HL-60 (cell line): ENCODE results near the gene STON2.

ENCODE experiments used
- DNase-seq, 2 experiments: peaks; one replicate each; pipeline ENCODE4 v3.0.0-alpha.2; 2010 to 2020; ENCODE audit warnings: low read depth in 1 of 2, low spot score in 1 of 2
- H3K27ac ChIP-seq: fragments of 250-450 bp; sonication (Bioruptor Pico); replicated peaks from 2 replicates; pipeline ENCODE4 v1.5.1; 2020; ENCODE audit warnings: mild to moderate bottlenecking, moderate library complexity
- H3K27me3 ChIP-seq: fragments of 250-450 bp; sonication (Bioruptor Pico); 2 replicates; pipeline ENCODE4 v1.5.1; 2021; ENCODE audit warnings: mild to moderate bottlenecking, moderate library complexity; ENCODE audit not compliant: insufficient read depth, poor library complexity, severe bottlenecking
- H3K4me3 ChIP-seq: replicated peaks from 2 replicates; pipeline ENCODE4 v1.5.1; 2011; ENCODE audit warnings: mild to moderate bottlenecking, control low read depth, low read length; ENCODE audit not compliant: insufficient read depth
- CTCF ChIP-seq: IDR thresholded peaks from one replicate; pipeline ENCODE4 v1.5.1; 2011; ENCODE audit warnings: low read length, control low read depth, inconsistent platforms; ENCODE audit not compliant: insufficient read depth
- GABPA ChIP-seq: IDR thresholded peaks from 2 replicates; pipeline ENCODE4 v1.6.1; 2012; ENCODE audit warnings: low read depth
- POLR2AphosphoS5 ChIP-seq: IDR thresholded peaks from 2 replicates; pipeline ENCODE4 v1.6.1; 2012; ENCODE audit warnings: low read depth
- SPI1 ChIP-seq: IDR thresholded peaks from 2 replicates; pipeline ENCODE4 v1.6.1; 2012; ENCODE audit warnings: low read depth, mild to moderate bottlenecking, borderline replicate concordance
- TF ChIP-seq, protein P1 (sequence below): IDR thresholded peaks from 2 replicates; pipeline ENCODE4 v1.6.1; 2012; ENCODE audit warnings: low read depth; ENCODE audit not compliant: insufficient replicate concordance

The STON2 gene

GRCh38 chr14:81252278-81252677, 147.8 kb downstream of the STON2 start:
- Histone ChIP-seq H3K27me3 (no peaks in the 10 kb centered on the region), H3K27ac (no peak overlapping the region)

GRCh38 chr14:81247271-81247766, 152.8 kb downstream of the STON2 start:
- Histone ChIP-seq H3K4me3 (no peak overlapping the region), H3K27me3 (no peaks in the 10 kb centered on the region), H3K27ac (no peak overlapping the region)
- no peak for DNase-seq
- TF ChIP-seq, protein P1, sequence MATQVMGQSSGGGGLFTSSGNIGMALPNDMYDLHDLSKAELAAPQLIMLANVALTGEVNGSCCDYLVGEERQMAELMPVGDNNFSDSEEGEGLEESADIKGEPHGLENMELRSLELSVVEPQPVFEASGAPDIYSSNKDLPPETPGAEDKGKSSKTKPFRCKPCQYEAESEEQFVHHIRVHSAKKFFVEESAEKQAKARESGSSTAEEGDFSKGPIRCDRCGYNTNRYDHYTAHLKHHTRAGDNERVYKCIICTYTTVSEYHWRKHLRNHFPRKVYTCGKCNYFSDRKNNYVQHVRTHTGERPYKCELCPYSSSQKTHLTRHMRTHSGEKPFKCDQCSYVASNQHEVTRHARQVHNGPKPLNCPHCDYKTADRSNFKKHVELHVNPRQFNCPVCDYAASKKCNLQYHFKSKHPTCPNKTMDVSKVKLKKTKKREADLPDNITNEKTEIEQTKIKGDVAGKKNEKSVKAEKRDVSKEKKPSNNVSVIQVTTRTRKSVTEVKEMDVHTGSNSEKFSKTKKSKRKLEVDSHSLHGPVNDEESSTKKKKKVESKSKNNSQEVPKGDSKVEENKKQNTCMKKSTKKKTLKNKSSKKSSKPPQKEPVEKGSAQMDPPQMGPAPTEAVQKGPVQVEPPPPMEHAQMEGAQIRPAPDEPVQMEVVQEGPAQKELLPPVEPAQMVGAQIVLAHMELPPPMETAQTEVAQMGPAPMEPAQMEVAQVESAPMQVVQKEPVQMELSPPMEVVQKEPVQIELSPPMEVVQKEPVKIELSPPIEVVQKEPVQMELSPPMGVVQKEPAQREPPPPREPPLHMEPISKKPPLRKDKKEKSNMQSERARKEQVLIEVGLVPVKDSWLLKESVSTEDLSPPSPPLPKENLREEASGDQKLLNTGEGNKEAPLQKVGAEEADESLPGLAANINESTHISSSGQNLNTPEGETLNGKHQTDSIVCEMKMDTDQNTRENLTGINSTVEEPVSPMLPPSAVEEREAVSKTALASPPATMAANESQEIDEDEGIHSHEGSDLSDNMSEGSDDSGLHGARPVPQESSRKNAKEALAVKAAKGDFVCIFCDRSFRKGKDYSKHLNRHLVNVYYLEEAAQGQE: no peak
- TF ChIP-seq CTCF (no peak), POLR2AphosphoS5 (no peak), SPI1 (no peak), GABPA (no peak)

More at GRCh38 chr14:81252278-81252677, 147.8 kb downstream of the STON2 start:
- TF ChIP-seq, protein P1: no peak
- TF ChIP-seq SPI1 (no peak), POLR2AphosphoS5 (no peak), CTCF (no peak), GABPA (no peak)
- H3K4me3 ChIP-seq: no peak overlapping the region
- DNase-seq: no peak

DNA sequence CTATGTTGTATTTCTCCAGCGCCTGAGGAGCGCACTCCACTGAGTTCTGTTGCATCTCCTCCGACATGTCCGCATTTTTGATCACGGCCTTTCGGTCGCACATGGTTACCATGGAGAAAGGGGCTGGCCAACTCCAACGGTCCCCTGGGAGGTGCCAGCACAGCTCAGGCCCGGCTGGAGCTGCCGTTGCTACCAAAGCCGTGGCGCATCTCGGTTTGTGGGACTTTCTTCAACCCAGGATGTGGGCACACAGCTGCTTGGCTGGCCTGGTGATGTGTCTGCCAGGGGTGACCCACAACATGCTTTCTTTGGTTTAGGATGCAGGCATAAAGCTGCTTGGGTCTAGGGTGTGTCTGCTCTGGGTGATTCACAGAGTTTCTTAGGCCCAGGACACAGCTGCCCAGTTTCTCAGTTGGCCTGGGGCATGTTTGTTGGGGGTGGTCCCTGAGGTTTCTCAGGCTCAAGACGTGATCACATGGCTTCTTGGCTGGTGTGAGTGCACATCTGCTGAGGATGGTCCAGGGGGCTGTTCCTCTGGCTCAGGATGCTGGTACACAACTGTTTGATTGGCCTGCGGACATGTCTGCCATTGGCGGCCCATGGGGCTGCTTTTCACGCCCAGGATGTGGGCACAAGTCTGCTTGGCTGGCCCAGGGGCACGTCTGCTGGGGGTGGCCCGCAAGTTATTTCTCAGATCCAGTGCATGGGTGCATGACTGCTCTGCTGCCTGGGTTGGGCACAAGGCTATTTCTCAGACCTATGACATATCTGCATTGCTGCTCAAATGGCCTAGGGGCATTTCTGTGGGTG, 153.5 kb downstream of the STON2 start:
- Histone ChIP-seq H3K27ac (no peak overlapping the region), H3K27me3 (no peaks in the 10 kb centered on the region), H3K4me3 (no peak overlapping the region)
- TF ChIP-seq GABPA (no peak), CTCF (no peak), POLR2AphosphoS5 (no peak), SPI1 (no peak)
- TF ChIP-seq, protein P1: no peak
- no peak for DNase-seq
